HUES6 (cell line): ENCODE measurements around the gene DNAH3.
"Not testable (repeated sequence)": the region's sequence is repeated elsewhere in the genome, so short reads cannot be mapped to it uniquely, and the experiment has no call there.

Experiments used
- H3K27ac ChIP-seq: 2 replicates; pipeline ENCODE4 v1.7.0; 2013; ENCODE audit warnings: low read depth, mild to moderate bottlenecking, low read length, inconsistent platforms
- H3K27me3 ChIP-seq: 2 replicates; pipeline ENCODE4 v1.6.1; 2013; ENCODE audit warnings: low read length; ENCODE audit not compliant: control insufficient read depth, insufficient read depth
- H3K36me3 ChIP-seq: 2 replicates; pipeline ENCODE4 v1.6.1; 2013; ENCODE audit warnings: low read length; ENCODE audit not compliant: control insufficient read depth, insufficient read depth
- H3K4me1 ChIP-seq: 2 replicates; pipeline ENCODE4 v1.6.1; 2013; ENCODE audit warnings: low read length; ENCODE audit not compliant: control insufficient read depth, insufficient read depth
- H3K4me3 ChIP-seq: 2 replicates; pipeline ENCODE4 v1.5.1; 2013; ENCODE audit warnings: low read depth, low read length
- H3K9ac ChIP-seq: one replicate; pipeline ENCODE4 v1.6.1; 2013; ENCODE audit warnings: mild to moderate bottlenecking, low read length
- H3K9me3 ChIP-seq: 2 replicates; pipeline ENCODE4 v1.6.1; 2013; ENCODE audit warnings: low read depth, low read length; ENCODE audit not compliant: control insufficient read depth, insufficient read depth

The DNAH3 gene

DNA sequence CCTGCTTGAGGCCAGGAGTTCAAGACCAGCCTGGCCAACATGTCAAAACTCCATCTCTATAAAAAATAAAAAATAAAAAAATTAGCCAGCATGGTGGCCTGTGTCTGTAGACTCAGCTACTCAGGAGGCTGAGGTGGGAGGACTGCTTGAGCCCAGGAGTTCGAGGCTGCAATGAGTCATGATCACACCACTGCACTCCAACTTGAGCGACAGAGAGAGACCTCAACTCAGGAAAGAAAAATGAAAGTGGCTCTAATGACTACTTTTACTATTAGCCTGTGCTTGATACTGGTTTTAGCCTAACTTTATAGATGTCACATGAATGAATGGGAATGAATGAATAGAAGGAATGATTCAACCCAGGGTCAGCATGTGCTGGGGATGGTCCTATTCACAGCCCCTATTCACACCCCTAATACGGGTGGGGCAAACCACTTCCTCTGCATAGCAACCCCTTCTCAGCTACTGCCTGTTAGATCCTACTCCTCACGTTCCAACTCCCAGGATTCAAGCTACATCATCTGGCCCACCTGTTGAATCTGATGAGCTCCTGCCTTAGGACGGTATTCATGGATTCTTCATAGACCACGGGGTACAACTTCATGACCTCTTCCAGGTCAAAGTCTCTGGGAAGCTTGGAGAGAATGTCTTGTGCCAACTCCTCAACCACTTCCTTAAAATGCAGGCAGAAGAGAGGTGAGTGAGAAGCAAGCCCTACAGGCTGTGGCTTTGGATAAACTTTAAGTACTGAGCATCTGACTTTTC is 209.6 kb downstream of the DNAH3 start:
- Histone ChIP-seq H3K27ac (no peak overlapping the region), H3K9ac (no peak overlapping the region), H3K27me3 (no peaks in the 10 kb centered on the region), H3K36me3 (no peaks in the 10 kb centered on the region), H3K4me1 (peaks cover 4% of the 10 kb centered on the region; the same call in 1 of the 2 replicates), H3K9me3 (no peaks in the 10 kb centered on the region), H3K4me3 (no peak overlapping the region)

- Histone ChIP-seq H3K4me3 (no peak overlapping the region), H3K4me1 (peaks cover 4% of the 10 kb centered on the region; the same call in 1 of the 2 replicates), H3K9ac (no peak overlapping the region), H3K9me3 (no peaks in the 10 kb centered on the region), H3K36me3 (no peaks in the 10 kb centered on the region), H3K27me3 (no peaks in the 10 kb centered on the region), H3K27ac (no peak overlapping the region)
These were observed 211.0 kb downstream of the DNAH3 start for GRCh38 chr16:20939611-20940010.

DNA sequence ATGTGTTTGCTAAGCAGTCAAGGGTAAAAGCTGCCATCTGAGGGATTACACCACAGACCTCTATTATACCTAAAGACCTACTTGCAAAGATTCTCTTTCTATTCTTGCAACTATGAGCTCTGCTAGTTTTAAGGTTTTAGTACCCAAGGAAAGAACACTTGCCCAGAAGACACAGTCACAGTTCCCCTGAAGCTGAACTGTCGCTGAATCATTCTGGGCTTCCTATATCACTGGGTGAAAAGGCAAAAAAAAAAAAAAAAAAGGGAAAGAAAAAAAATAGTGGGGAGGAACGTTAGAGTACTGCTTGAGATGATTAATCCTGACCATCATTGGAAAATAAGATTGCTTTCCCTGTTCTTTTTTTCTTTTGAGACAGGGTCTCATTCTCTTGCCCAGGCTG is 212.2 kb downstream of the DNAH3 start:
- Histone ChIP-seq H3K9ac (no peak overlapping the region), H3K4me1 (peaks cover 4% of the 10 kb centered on the region; the same call in 1 of the 2 replicates), H3K27me3 (no peaks in the 10 kb centered on the region), H3K36me3 (no peaks in the 10 kb centered on the region), H3K4me3 (no peak overlapping the region), H3K9me3 (no peaks in the 10 kb centered on the region), H3K27ac (no peak overlapping the region)

GRCh38 chr16:20937736-20938135 is 212.9 kb downstream of the DNAH3 start:
- Histone ChIP-seq H3K4me3 (no peak overlapping the region), H3K27ac (no peak overlapping the region), H3K9ac (no peak overlapping the region), H3K9me3 (no peaks in the 10 kb centered on the region), H3K27me3 (no peaks in the 10 kb centered on the region), H3K4me1 (peaks cover 4% of the 10 kb centered on the region; the same call in 1 of the 2 replicates), H3K36me3 (no peaks in the 10 kb centered on the region)

- Histone ChIP-seq H3K9me3 (no peaks in the 10 kb centered on the region), H3K27ac (no peak overlapping the region), H3K9ac (no peak overlapping the region), H3K27me3 (no peaks in the 10 kb centered on the region), H3K36me3 (no peaks in the 10 kb centered on the region), H3K4me3 (no peak overlapping the region), H3K4me1 (no peaks in the 10 kb centered on the region)
These were observed 217.1 kb downstream of the DNAH3 start for GRCh38 chr16:20933589-20933988.

DNA sequence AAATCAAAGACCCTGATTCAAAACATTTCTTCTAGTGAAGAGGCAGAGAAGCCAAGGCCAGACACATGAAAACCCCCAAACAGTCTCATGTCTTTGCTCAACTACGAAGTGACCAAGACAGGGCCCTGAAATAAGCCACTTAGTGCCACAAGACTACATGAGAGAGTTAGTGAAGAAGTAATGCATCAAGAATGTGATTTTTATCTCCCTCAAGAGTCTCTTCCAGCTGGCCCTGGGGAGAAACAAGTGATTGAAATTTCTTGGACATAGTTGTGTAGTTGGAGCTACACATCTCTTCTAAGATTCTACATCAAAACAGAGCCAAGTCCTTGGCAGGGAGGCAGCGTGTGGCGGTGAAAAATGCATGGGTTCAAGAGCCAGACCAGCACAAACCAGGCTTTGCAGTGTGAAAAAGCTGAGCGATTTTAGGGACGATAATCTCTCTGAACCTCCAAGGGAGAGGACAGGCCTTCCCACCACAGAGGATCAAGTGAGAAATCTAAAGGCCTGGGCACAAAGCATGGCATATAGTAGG is 219.5 kb downstream of the DNAH3 start:
- Histone ChIP-seq H3K4me3 (no peak overlapping the region), H3K4me1 (no peaks in the 10 kb centered on the region), H3K27ac (no peak overlapping the region), H3K9ac (no peak overlapping the region), H3K9me3 (no peaks in the 10 kb centered on the region), H3K27me3 (no peaks in the 10 kb centered on the region), H3K36me3 (no peaks in the 10 kb centered on the region)

DNA sequence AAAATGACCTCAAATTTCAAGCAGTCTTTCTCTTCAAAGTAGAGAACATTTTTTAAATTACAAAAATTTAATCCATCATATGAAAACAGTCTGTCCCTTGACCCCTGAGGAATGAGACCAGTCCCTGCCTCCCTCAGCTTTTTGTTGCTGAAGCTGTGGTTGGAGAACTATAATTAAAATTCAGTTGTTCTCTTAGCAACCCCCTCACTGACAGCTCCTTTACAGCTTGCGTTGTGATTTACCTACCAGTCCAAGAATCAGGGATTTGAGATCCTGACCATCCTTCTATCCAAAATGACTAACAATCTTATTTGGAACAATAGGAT is 220.3 kb downstream of the DNAH3 start:
- Histone ChIP-seq H3K4me3 (no peak overlapping the region), H3K27me3 (no peaks in the 10 kb centered on the region), H3K36me3 (no peaks in the 10 kb centered on the region; the same call in 1 of the 2 replicates), H3K4me1 (no peaks in the 10 kb centered on the region), H3K27ac (no peak overlapping the region), H3K9me3 (no peaks in the 10 kb centered on the region), H3K9ac (no peak overlapping the region)

- not testable (repeated sequence) for H3K4me3 ChIP-seq, H3K9ac ChIP-seq, H3K4me1 ChIP-seq, H3K27me3 ChIP-seq, H3K9me3 ChIP-seq, H3K27ac ChIP-seq, H3K36me3 ChIP-seq
These were observed 220.8 kb downstream of the DNAH3 start for GRCh38 chr16:20929676-20930364.

- H3K9me3 ChIP-seq = no peaks in the 10 kb centered on the region
- H3K27me3 ChIP-seq = no peaks in the 10 kb centered on the region
- peaks cover 3% of the 10 kb centered on the region; the same call in 1 of the 2 replicates for H3K36me3 ChIP-seq
- no peaks in the 10 kb centered on the region for H3K4me1 ChIP-seq
- H3K9ac ChIP-seq = no peak overlapping the region
- H3K27ac ChIP-seq = no peak overlapping the region
- no peak overlapping the region for H3K4me3 ChIP-seq
These were observed 221.8 kb downstream of the DNAH3 start for GRCh38 chr16:20928774-20929411.

- H3K9me3 ChIP-seq = no peaks in the 10 kb centered on the region
- H3K4me3 ChIP-seq = no peak overlapping the region
- H3K27me3 ChIP-seq = no peaks in the 10 kb centered on the region
- no peak overlapping the region for H3K27ac ChIP-seq
- H3K9ac ChIP-seq = no peak overlapping the region
- peaks cover 3% of the 10 kb centered on the region; the same call in 1 of the 2 replicates for H3K36me3 ChIP-seq
- H3K4me1 ChIP-seq = no peaks in the 10 kb centered on the region
These were observed 224.9 kb downstream of the DNAH3 start for GRCh38 chr16:20925751-20926150.

DNA sequence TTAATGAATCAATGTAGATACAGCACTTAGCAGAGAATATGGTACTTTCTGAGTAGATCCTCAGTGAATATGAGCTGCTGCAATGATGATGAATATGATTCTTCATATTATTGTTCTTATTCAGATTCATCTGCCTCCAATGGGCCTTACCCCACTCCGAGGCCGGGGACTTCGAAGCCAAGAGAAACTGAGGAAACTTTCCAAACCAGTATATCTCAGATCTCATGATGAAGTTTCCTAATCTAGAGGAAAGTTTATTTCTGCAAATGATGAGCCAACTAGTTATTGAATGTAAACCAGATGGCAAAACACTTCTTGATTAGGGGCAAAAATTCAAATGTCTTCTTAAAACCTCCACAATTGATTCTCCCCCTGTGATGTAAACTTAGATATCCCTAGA is 226.8 kb downstream of the DNAH3 start:
- H3K27ac ChIP-seq = no peak overlapping the region

More for the DNA sequence above, 226.8 kb downstream of the DNAH3 start:
- Histone ChIP-seq H3K4me1 (peaks cover 3% of the 10 kb centered on the region; the same call in 1 of the 2 replicates), H3K36me3 (peaks cover 6% of the 10 kb centered on the region; the same call in 1 of the 2 replicates), H3K4me3 (no peak overlapping the region), H3K27me3 (no peaks in the 10 kb centered on the region), H3K9me3 (no peaks in the 10 kb centered on the region), H3K9ac (no peak overlapping the region)
